CD14-positive monocyte (primary cell): ENCODE measurements around the gene CARNS1. TPM values are rescaled to one million over a fixed set of nuclear protein-coding genes. Genes with fewer than 3 reads are reported as not detected.

Experiments used
- DNase-seq, 3 donors: peaks; one replicate each; pipeline ENCODE4 v3.0.0-alpha.2; 2011 to 2022
- H2AFZ ChIP-seq: 2 replicates; pipeline ENCODE4 v1.6.0; 2012; ENCODE audit warnings: mild to moderate bottlenecking, low read depth, low read length, inconsistent platforms; ENCODE audit not compliant: insufficient read depth, poor library complexity, severe bottlenecking
- H3K27ac ChIP-seq, 2 donors: 1 replicate in 1 of 2; 2 replicates in 1 of 2; pipeline ENCODE4 v1.5.1; 2012 to 2013; ENCODE audit warnings: low read length in 2 of 2, control low read depth in 1 of 2, inconsistent platforms in 1 of 2, low read depth in 1 of 2, mild to moderate bottlenecking in 1 of 2
- H3K27me3 ChIP-seq, 2 donors: one replicate each; pipeline versions ENCODE4 v1.6.0 to v1.6.1; 2011 to 2013; ENCODE audit warnings: low read length in 2 of 2; ENCODE audit not compliant: control insufficient read depth in 2 of 2, insufficient read depth in 2 of 2
- H3K36me3 ChIP-seq, 2 donors: replicated peaks in 1 of 2; 1 replicate in 1 of 2; 2 replicates in 1 of 2; pipeline versions ENCODE4 v1.5.1 to v1.6.1; 2012 to 2013; ENCODE audit warnings: low read length in 2 of 2, control low read depth in 1 of 2, inconsistent platforms in 1 of 2, mild to moderate bottlenecking in 1 of 2; ENCODE audit not compliant: insufficient read depth in 2 of 2, control insufficient read depth in 1 of 2
- H3K4me1 ChIP-seq, 2 donors: 1 replicate in 1 of 2; 2 replicates in 1 of 2; pipeline versions ENCODE4 v1.5.1 to v1.6.1; 2012 to 2013; ENCODE audit warnings: low read length in 2 of 2, control low read depth in 1 of 2, inconsistent platforms in 1 of 2, mild to moderate bottlenecking in 1 of 2, moderate library complexity in 1 of 2; ENCODE audit not compliant: insufficient read depth in 2 of 2, control insufficient read depth in 1 of 2
- H3K4me2 ChIP-seq: replicated peaks from 2 replicates; pipeline ENCODE3; 2012; ENCODE audit warnings: low read length, moderate library complexity, mild to moderate bottlenecking; ENCODE audit not compliant: poor library complexity, severe bottlenecking; ENCODE audit errors: extremely low read depth
- H3K4me3 ChIP-seq, 3 experiments: fragments of 200-600 bp in 1 of 3; sonication (generic) in 1 of 3; replicated peaks in 1 of 3; 1 replicate in 2 of 3; 2 replicates in 1 of 3; pipeline ENCODE4 v1.5.1; 2011 to 2013; ENCODE audit warnings: low read length in 3 of 3, mild to moderate bottlenecking in 3 of 3, control low read depth in 2 of 3, low read depth in 2 of 3, inconsistent platforms in 1 of 3, moderate library complexity in 1 of 3
- H3K79me2 ChIP-seq: 2 replicates; pipeline ENCODE4 v1.6.0; 2012; ENCODE audit warnings: mild to moderate bottlenecking, control low read depth, inconsistent platforms, low read length, moderate library complexity; ENCODE audit not compliant: insufficient read depth
- H3K9ac ChIP-seq: 2 replicates; pipeline ENCODE4 v1.6.0; 2017; ENCODE audit warnings: low read length, mild to moderate bottlenecking; ENCODE audit not compliant: insufficient read depth, poor library complexity, severe bottlenecking
- H3K9me3 ChIP-seq, 2 donors: replicated peaks in 1 of 2; 1 replicate in 1 of 2; 2 replicates in 1 of 2; pipeline versions ENCODE4 v1.5.1 to v1.6.1; 2012 to 2013; ENCODE audit warnings: low read length in 2 of 2, control low read depth in 1 of 2; ENCODE audit not compliant: control insufficient read depth in 1 of 2, insufficient read depth in 1 of 2
- H4K20me1 ChIP-seq: 2 replicates; pipeline ENCODE4 v1.6.0; 2012; ENCODE audit warnings: mild to moderate bottlenecking, low read length, control low read depth, moderate library complexity; ENCODE audit not compliant: insufficient read depth
- H3K27ac Mint-ChIP-seq, 7 donors: one replicate each; pipeline ENCODE4 v1.8.0; 2020; ENCODE audit warnings: mild to moderate bottlenecking in 7 of 7, mixed read lengths in 7 of 7, moderate library complexity in 6 of 7, inconsistent platforms in 2 of 7
- H3K27me3 Mint-ChIP-seq, 3 donors: one replicate each; pipeline ENCODE4 v1.8.0; 2021 to 2022; ENCODE audit warnings: low read depth in 3 of 3, mild to moderate bottlenecking in 3 of 3, mixed read lengths in 3 of 3, moderate library complexity in 3 of 3, inconsistent platforms in 1 of 3
- H3K36me3 Mint-ChIP-seq, 2 donors: one replicate each; pipeline ENCODE4 v1.8.0; 2020; ENCODE audit warnings: mixed read lengths in 2 of 2, inconsistent platforms in 1 of 2, mild to moderate bottlenecking in 1 of 2
- H3K4me1 Mint-ChIP-seq: one replicate; pipeline ENCODE4 v1.8.0; 2020; ENCODE audit warnings: mild to moderate bottlenecking, mixed read lengths
- H3K4me3 Mint-ChIP-seq, 2 donors: one replicate each; pipeline ENCODE4 v1.8.0; 2020; ENCODE audit warnings: mild to moderate bottlenecking in 2 of 2, mixed read lengths in 2 of 2, moderate library complexity in 1 of 2
- H3K9me3 Mint-ChIP-seq, 7 donors: one replicate each; pipeline ENCODE4 v1.8.0; 2020 to 2022; ENCODE audit warnings: mixed read lengths in 7 of 7, mild to moderate bottlenecking in 6 of 7, moderate library complexity in 6 of 7, inconsistent platforms in 2 of 7
- CTCF ChIP-seq: fragments of 200-600 bp; IDR thresholded peaks from one replicate; pipeline ENCODE4 v1.8.0; 2022; ENCODE audit warnings: antibody characterized with exemption, mild to moderate bottlenecking
- WGBS: methylation state at CpG from one replicate; pipeline ENCODE4 v1.1.5; 2013; ENCODE audit warnings: missing lambda C conversion rate; ENCODE audit not compliant: insufficient coverage; 5-methylcytosine and 5-hydroxymethylcytosine counted together
- intact Hi-C, 2 donors: fragments of 100-400 bp; cut with micrococcal nuclease; formaldehyde crosslinking; loops; one replicate each; pipeline versions ENCODE4 v1.15.0 to v1.15.1; 2023
- polyA plus RNA-seq, 3 donors: library from polyadenylated mRNA; depleted of rRNA in 1 of 3; unstranded in 2 of 3; stranded (reverse) in 1 of 3; fragments of 300-500 nt in 2 of 3; fragments of >200 nt in 1 of 3; fragmentation: Illumina TruSeq in 2 of 3; gene quantifications; 1 replicate in 2 of 3; 2 replicates in 1 of 3; pipeline ENCODE4 v1.2.3, GENCODE V29; 2012 to 2021

Gene CARNS1
- polyA plus RNA-seq, 3 donors = 0.09 TPM; not detected in 2

GRCh38 chr11:67400251-67400941 lies 15.1 kb upstream of the CARNS1 start:
- intact Hi-C loops = loop anchor here in 1 of 2 donors (5.0 kb wide), 1 partner anchor 67 kb away; the partner anchor contains the start of gene TMEM134

More at GRCh38 chr11:67400251-67400941, 15.1 kb upstream of the CARNS1 start:
- peak overlapping the region; percentile 35 to 73 for H3K27ac ChIP-seq
- Mint-ChIP-seq H3K4me1 (peaks cover 66% of the 10 kb centered on the region), H3K27ac (peak overlapping the region; percentile 23 to 74 (median 67)), H3K4me3 (peak overlapping the region; percentile 78 to 87), H3K9me3 (no peaks in the 10 kb centered on the region), H3K27me3 (no peaks in the 10 kb centered on the region), H3K36me3 (peaks cover 33 to 44% of the 10 kb centered on the region in 2 donors)
- H3K27me3 ChIP-seq = no peaks in the 10 kb centered on the region
- peaks cover 79% of the 10 kb centered on the region for H3K79me2 ChIP-seq
- no peak for DNase-seq
- H4K20me1 ChIP-seq = peaks cover 65% of the 10 kb centered on the region
- peak overlapping the region; percentile 76 for H3K9ac ChIP-seq
- peak overlapping the region; percentile 70 to 82 (median 79) for H3K4me3 ChIP-seq
- no peak for TF ChIP-seq CTCF
- no peak overlapping the region for H2AFZ ChIP-seq
- peaks cover 57 to 78% of the 10 kb centered on the region in 2 donors for H3K4me1 ChIP-seq
- WGBS = 56% methylated on average over 22 of the region's 23 CpGs
- H3K36me3 ChIP-seq = peaks cover 40 to 53% of the 10 kb centered on the region in 2 donors
- no peaks in the 10 kb centered on the region for H3K9me3 ChIP-seq
- peak overlapping the region; percentile 89 for H3K4me2 ChIP-seq
